PC-9 (cell line): ENCODE measurements around the gene LARGE1. TPM values are rescaled to one million over a fixed set of nuclear protein-coding genes. Genes with fewer than 3 reads are reported as not detected.

Experiments used
- BruUV-seq: library from RNA; stranded (reverse); fragments of 400-500 nt; replicated peaks from 2 replicates; lab custom pipeline; 2021; lab: Mats Ljungman, UMichigan
- CTCF ChIA-PET: fragments of 300-600 bp; sonication (Branson Sonifier 250); formaldehyde crosslinking; loops from one replicate; lab custom pipeline; 2022; ENCODE audit warnings: antibody characterized with exemption; lab: Charles Lee
- POLR2A ChIA-PET: fragments of 300-600 bp; sonication (Branson Sonifier 250); formaldehyde crosslinking; loops from one replicate; lab custom pipeline; 2022; ENCODE audit warnings: antibody characterized with exemption; ENCODE audit not compliant: unreplicated experiment; lab: Charles Lee
- DNase-seq, 2 experiments: peaks; one replicate each; pipeline versions ENCODE4 v3.0.0 to v3.0.0-alpha.2; 2015 to 2022; ENCODE audit warnings: mixed read lengths in 1 of 2
- H2AFZ ChIP-seq: fragments of 200-600 bp; sonication (generic); 2 replicates; pipeline ENCODE4 v1.8.1; 2017; ENCODE audit warnings: antibody characterized with exemption
- H3F3A ChIP-seq: fragments of 200-600 bp; sonication (generic); 2 replicates; pipeline ENCODE4 v1.8.1; 2017; ENCODE audit warnings: antibody characterized with exemption, mild to moderate bottlenecking, low read depth; ENCODE audit not compliant: insufficient read depth
- H3K27ac ChIP-seq: fragments of 200-600 bp; sonication (generic); 2 replicates; pipeline ENCODE4 v1.6.1; 2016; ENCODE audit warnings: mixed run types
- H3K27me3 ChIP-seq: fragments of 200-600 bp; sonication (generic); 2 replicates; pipeline ENCODE4 v1.6.1; 2016; ENCODE audit warnings: low read depth, mixed run types; ENCODE audit not compliant: insufficient read depth
- H3K36me3 ChIP-seq: fragments of 200-600 bp; sonication (generic); 2 replicates; pipeline ENCODE4 v1.6.1; 2016; ENCODE audit warnings: low read depth, mixed run types
- H3K4me1 ChIP-seq: fragments of 200-600 bp; sonication (generic); replicated peaks from 2 replicates; pipeline ENCODE4 v1.6.1; 2016; ENCODE audit warnings: mixed run types; ENCODE audit not compliant: insufficient read depth
- H3K4me2 ChIP-seq: fragments of 200-600 bp; sonication (generic); 2 replicates; pipeline ENCODE4 v1.6.1; 2017; ENCODE audit warnings: mixed run types
- H3K4me3 ChIP-seq: fragments of 200-600 bp; sonication (generic); 2 replicates; pipeline ENCODE4 v1.6.1; 2016; ENCODE audit warnings: mixed run types
- H3K79me2 ChIP-seq: fragments of 200-600 bp; sonication (generic); 2 replicates; pipeline ENCODE4 v1.6.1; 2017; ENCODE audit warnings: low read depth, mixed run types
- H3K9me2 ChIP-seq: fragments of 200-600 bp; sonication (generic); 2 replicates; pipeline ENCODE4 v1.8.1; 2017; ENCODE audit warnings: mild to moderate bottlenecking; ENCODE audit not compliant: insufficient read depth
- H3K9me3 ChIP-seq: fragments of 200-600 bp; sonication (generic); 2 replicates; pipeline ENCODE4 v1.8.1; 2016; ENCODE audit warnings: low read depth; ENCODE audit not compliant: insufficient read depth
- H4K20me1 ChIP-seq: fragments of 200-600 bp; sonication (generic); 2 replicates; pipeline ENCODE4 v1.8.1; 2017; ENCODE audit not compliant: insufficient read depth
- CTCF ChIP-seq: fragments of 200-600 bp; sonication (generic); conservative IDR thresholded peaks from 2 replicates; pipeline ENCODE4 v1.6.1; 2017; ENCODE audit warnings: mixed run types, antibody characterized with exemption, mild to moderate bottlenecking, moderate library complexity
- EZH2 ChIP-seq: fragments of 200-600 bp; sonication (generic); IDR thresholded peaks from 2 replicates; pipeline ENCODE4 v1.8.0; 2017; ENCODE audit warnings: antibody characterized with exemption, low read depth
- intact Hi-C: fragments of 100-400 bp; cut with micrococcal nuclease; formaldehyde crosslinking; loops from one replicate; pipeline ENCODE4 v1.10.0; 2022; ENCODE audit not compliant: unreplicated experiment
- total RNA-seq: library from RNA; stranded (reverse); gene quantifications from 2 replicates; pipeline ENCODE4 v1.2.3, GENCODE V29; 2021

The LARGE1 gene
- total RNA-seq, 1 experiment from 2014 or later: 12.5 TPM

- H3K36me3 ChIP-seq: no peaks in the 10 kb centered on the region
- H3K9me3 ChIP-seq: peaks cover 6% of the 10 kb centered on the region; the same call in 1 of the 2 replicates
- H2AFZ ChIP-seq: no peak overlapping the region
- ChIA-PET POLR2A (interaction anchor here (0.7 kb wide), 1 partner anchor 1464 kb away, joined by 7 read pairs; no protein-coding TSS in a partner anchor), CTCF (no interaction called here)
- H3K27me3 ChIP-seq: no peaks in the 10 kb centered on the region
- no peak for TF ChIP-seq EZH2
- no peak for TF ChIP-seq CTCF
- intact Hi-C loops: no loop called here
- no peak overlapping the region for H3K4me2 ChIP-seq
- H3K4me1 ChIP-seq: 0 out of 2 replicates have a peak, but pooled peaks cover 8% of the 10 kb centered on the region
- no peaks in the 10 kb centered on the region for H3F3A ChIP-seq
- H3K79me2 ChIP-seq: no peaks in the 10 kb centered on the region
- no peaks in the 10 kb centered on the region for H4K20me1 ChIP-seq
- BruUV-seq: no TSS peak
- H3K4me3 ChIP-seq: no peak overlapping the region
- no peak for DNase-seq
- H3K27ac ChIP-seq: no peak overlapping the region
- H3K9me2 ChIP-seq: no peaks in the 10 kb centered on the region
Observed at GRCh38 chr22:33787645-33788456, 132.4 kb downstream of the LARGE1 start.

GRCh38 chr22:33786149-33786548 lies 134.1 kb downstream of the LARGE1 start:
- H3K36me3 ChIP-seq: no peaks in the 10 kb centered on the region
- peak overlapping the region; percentile 11; the same call in 1 of the 2 replicates for H3K4me2 ChIP-seq
- H3K9me3 ChIP-seq: peaks cover 6% of the 10 kb centered on the region; the same call in 1 of the 2 replicates
- intact Hi-C loops: no loop called here
- DNase-seq: no peak
- no peak overlapping the region for H3K4me3 ChIP-seq
- no peaks in the 10 kb centered on the region for H3K79me2 ChIP-seq
- TF ChIP-seq EZH2 (no peak), CTCF (no peak)
- no peaks in the 10 kb centered on the region for H3K27me3 ChIP-seq
- H3K9me2 ChIP-seq: no peaks in the 10 kb centered on the region
- POLR2A ChIA-PET: no interaction called here
- no peak overlapping the region for H2AFZ ChIP-seq
- CTCF ChIA-PET: no interaction called here
- no peaks in the 10 kb centered on the region for H4K20me1 ChIP-seq
- no peaks in the 10 kb centered on the region for H3F3A ChIP-seq
- H3K4me1 ChIP-seq: 0 out of 2 replicates have a peak, but pooled peaks cover 8% of the 10 kb centered on the region
- no peak overlapping the region for H3K27ac ChIP-seq
- BruUV-seq: no TSS peak

GRCh38 chr22:33785283-33785968 lies 134.8 kb downstream of the LARGE1 start:
- Histone ChIP-seq H3K9me3 (peaks cover 6% of the 10 kb centered on the region; the same call in 1 of the 2 replicates), H2AFZ (no peak overlapping the region), H4K20me1 (no peaks in the 10 kb centered on the region), H3K27ac (peak overlapping the region; percentile 29; the same call in 1 of the 2 replicates), H3K4me2 (peak overlapping the region; percentile 11; the same call in 1 of the 2 replicates), H3F3A (no peaks in the 10 kb centered on the region), H3K36me3 (no peaks in the 10 kb centered on the region), H3K4me1 (0 out of 2 replicates have a peak, but pooled peaks cover 8% of the 10 kb centered on the region), H3K4me3 (no peak overlapping the region), H3K9me2 (no peaks in the 10 kb centered on the region), H3K27me3 (no peaks in the 10 kb centered on the region), H3K79me2 (no peaks in the 10 kb centered on the region)
- BruUV-seq: no TSS peak
- intact Hi-C loops: no loop called here
- TF ChIP-seq CTCF (no peak), EZH2 (no peak)
- CTCF ChIA-PET: no interaction called here
- DNase-seq: peak in 1 of 2 experiments; percentile 71
- POLR2A ChIA-PET: no interaction called here
